Measurements from ENCODE around the gene ESRP2. TPM values are rescaled to one million over a fixed set of nuclear protein-coding genes. Genes with fewer than 3 reads are reported as not detected.

ESRP2 gene
- total RNA-seq, 1 donor from 2014 or later: 5.4 TPM

DNA sequence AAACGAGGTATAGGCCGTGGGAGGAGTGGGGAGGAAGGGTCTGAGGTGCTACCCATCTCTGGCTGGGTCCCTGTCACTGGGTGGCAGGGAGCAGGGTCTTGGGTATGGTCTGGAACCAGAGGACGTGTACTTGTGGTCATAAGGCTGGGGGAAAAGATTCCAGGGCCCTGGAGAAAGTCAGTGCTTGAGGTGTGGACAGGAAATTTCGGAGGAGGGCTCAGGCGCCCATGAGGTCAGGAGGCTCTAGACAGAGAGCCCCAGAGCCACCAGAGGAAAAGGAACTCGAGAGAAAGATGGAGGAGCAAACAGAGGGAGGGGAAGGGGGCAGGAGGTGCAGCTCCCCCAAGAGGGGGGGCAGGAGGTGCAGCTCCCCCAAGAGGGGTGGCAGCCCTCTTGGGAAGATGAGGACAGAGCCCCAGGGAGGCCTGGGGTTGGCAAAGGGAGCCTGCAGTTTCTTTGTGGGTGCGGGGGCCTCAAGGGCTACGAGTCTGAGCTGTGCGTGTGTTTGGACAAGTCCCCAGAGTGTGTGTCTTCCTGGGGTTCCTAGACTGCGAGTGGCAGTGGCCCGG lies 27.7 kb upstream of the ESRP2 start:
- peaks cover 24% of the 10 kb centered on the region for H3K4me1 Mint-ChIP-seq
- Histone ChIP-seq H2AFZ (replicated peaks) (peak overlapping the region; percentile 66), H3K36me3 (no peaks in the 10 kb centered on the region), H3K9me3 (ENCODE audit: low read depth) (no peaks in the 10 kb centered on the region), H3K4me1 (peaks cover 13% of the 10 kb centered on the region), H3K27ac (no peak overlapping the region), H3K9ac (peak overlapping the region; percentile 43), H3F3A (ENCODE audit: low read depth) (peaks cover 17% of the 10 kb centered on the region), H4K20me1 (ENCODE audit: low read depth) (peaks cover 3% of the 10 kb centered on the region), H3K79me2 (ENCODE audit: low read depth) (peaks cover 24% of the 10 kb centered on the region), H3K27me3 (peaks cover 24% of the 10 kb centered on the region), H3K4me3 (peak overlapping the region; percentile 93), H3K4me2 (peak overlapping the region; percentile 92)
- peaks cover 18% of the 10 kb centered on the region for H3K27me3 Mint-ChIP-seq (ENCODE audit: insufficient read depth, low read depth)
- no peak for DNase-seq (ENCODE audit: low spot score)
- peak overlapping the region; percentile 96 for H3K4me3 Mint-ChIP-seq
- no peaks in the 10 kb centered on the region for H3K9me3 Mint-ChIP-seq
- peak overlapping the region; percentile 87 for H3K27ac Mint-ChIP-seq
- no peaks in the 10 kb centered on the region for H3K36me3 Mint-ChIP-seq
- TF ChIP-seq EZH2 (IDR thresholded peaks at IDR 0.05): no peak
- TF ChIP-seq EZH2phosphoT487 (IDR thresholded peaks at IDR 0.05): no peak
- TF ChIP-seq, protein P1, sequence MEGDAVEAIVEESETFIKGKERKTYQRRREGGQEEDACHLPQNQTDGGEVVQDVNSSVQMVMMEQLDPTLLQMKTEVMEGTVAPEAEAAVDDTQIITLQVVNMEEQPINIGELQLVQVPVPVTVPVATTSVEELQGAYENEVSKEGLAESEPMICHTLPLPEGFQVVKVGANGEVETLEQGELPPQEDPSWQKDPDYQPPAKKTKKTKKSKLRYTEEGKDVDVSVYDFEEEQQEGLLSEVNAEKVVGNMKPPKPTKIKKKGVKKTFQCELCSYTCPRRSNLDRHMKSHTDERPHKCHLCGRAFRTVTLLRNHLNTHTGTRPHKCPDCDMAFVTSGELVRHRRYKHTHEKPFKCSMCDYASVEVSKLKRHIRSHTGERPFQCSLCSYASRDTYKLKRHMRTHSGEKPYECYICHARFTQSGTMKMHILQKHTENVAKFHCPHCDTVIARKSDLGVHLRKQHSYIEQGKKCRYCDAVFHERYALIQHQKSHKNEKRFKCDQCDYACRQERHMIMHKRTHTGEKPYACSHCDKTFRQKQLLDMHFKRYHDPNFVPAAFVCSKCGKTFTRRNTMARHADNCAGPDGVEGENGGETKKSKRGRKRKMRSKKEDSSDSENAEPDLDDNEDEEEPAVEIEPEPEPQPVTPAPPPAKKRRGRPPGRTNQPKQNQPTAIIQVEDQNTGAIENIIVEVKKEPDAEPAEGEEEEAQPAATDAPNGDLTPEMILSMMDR (IDR thresholded peaks at IDR 0.05): no peak

DNA sequence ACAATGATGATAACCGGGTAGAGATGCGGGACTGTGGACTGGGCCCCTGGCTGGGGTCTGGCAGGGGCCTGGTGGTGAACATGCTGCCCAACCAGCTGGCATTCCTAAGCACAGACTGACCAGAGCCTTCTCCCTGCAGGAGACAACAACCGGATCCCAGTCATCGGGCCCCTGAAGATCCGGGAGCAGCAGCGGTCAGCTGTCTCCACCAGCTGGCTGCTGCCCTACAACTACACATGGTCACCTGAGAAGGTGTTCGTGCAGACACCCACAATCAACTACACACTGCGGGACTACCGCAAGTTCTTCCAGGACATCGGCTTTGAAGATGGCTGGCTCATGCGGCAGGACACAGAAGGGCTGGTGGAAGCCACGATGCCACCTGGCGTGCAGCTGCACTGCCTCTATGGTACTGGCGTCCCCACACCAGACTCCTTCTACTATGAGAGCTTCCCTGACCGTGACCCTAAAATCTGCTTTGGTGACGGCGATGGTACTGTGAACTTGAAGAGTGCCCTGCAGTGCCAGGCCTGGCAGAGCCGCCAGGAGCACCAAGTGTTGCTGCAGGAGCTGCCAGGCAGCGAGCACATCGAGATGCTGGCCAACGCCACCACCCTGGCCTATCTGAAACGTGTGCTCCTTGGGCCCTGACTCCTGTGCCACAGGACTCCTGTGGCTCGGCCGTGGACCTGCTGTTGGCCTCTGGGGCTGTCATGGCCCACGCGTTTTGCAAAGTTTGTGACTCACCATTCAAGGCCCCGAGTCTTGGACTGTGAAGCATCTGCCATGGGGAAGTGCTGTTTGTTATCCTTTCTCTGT lies 23.3 kb upstream of the ESRP2 start:
- H3K4me1 Mint-ChIP-seq: peaks cover 12% of the 10 kb centered on the region
- H4K20me1 ChIP-seq (ENCODE audit: low read depth): no peaks in the 10 kb centered on the region
- H3K9me3 Mint-ChIP-seq: no peaks in the 10 kb centered on the region
- H3K4me3 ChIP-seq: no peak overlapping the region
- H3K36me3 Mint-ChIP-seq: no peaks in the 10 kb centered on the region
- H3K9me3 ChIP-seq (ENCODE audit: low read depth): no peaks in the 10 kb centered on the region
- peaks cover 9% of the 10 kb centered on the region for H3K27me3 ChIP-seq
- H2AFZ ChIP-seq (replicated peaks): no peak overlapping the region
- H3K4me3 Mint-ChIP-seq: no peak overlapping the region
- H3K4me2 ChIP-seq: no peak overlapping the region
- no peak overlapping the region for H3K27ac Mint-ChIP-seq
- no peak for DNase-seq (ENCODE audit: low spot score)
- no peaks in the 10 kb centered on the region for H3F3A ChIP-seq (ENCODE audit: low read depth)
- H3K27ac ChIP-seq: no peak overlapping the region
- H3K36me3 ChIP-seq: no peaks in the 10 kb centered on the region
- peaks cover 19% of the 10 kb centered on the region for H3K27me3 Mint-ChIP-seq (ENCODE audit: insufficient read depth, low read depth)
- TF ChIP-seq EZH2 (IDR thresholded peaks at IDR 0.05) (no peak), EZH2phosphoT487 (IDR thresholded peaks at IDR 0.05) (no peak)
- TF ChIP-seq, protein P1 (IDR thresholded peaks at IDR 0.05): no peak
- no peaks in the 10 kb centered on the region for H3K4me1 ChIP-seq
- no peak overlapping the region for H3K9ac ChIP-seq
- no peaks in the 10 kb centered on the region for H3K79me2 ChIP-seq (ENCODE audit: low read depth)

DNA sequence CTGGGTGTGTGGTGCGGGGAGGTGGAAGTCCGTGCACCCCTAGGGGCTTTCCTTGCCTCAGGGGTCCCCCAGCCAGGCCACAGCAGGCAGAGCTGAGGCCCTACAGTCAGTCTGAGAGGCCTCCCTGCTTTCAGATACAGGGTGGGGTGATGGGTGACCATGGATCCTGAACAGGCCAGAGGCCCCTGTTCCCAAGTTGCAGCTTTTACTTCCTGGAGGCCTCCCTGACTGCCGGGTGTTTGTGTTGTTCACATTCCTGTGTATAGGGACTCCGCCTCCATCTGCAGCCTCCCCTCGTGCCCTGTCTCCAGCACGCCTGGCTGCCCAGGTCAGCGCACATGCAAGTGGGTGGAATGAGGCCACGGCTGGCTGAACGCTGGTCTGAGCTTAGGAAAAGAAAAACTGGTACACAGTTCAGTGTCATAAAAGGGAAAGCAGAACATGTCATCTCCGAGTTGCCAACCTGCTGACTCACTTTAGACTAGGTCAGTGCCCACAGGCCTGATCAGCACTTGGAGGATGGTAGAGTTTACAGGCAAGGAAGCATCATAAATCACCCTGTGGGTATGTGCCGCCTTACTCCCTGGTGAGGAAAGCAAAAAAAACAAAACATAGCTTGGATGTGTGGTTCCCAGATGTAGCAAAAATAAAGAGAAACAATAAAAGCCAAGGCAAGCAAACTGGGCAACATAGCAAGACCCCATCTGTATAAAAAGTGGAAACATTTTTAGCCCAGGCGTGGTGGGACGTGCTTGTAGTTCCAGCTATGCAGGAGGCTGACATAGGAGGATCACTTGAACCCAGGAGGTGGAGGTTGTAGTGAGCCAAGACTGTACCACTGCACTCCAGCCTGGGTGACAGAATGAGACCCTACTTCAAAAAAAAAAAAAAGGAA lies 22.2 kb upstream of the ESRP2 start:
- Histone ChIP-seq H3F3A (ENCODE audit: low read depth) (no peaks in the 10 kb centered on the region), H3K4me2 (no peak overlapping the region), H3K4me1 (no peaks in the 10 kb centered on the region), H2AFZ (replicated peaks) (no peak overlapping the region), H3K79me2 (ENCODE audit: low read depth) (no peaks in the 10 kb centered on the region), H4K20me1 (ENCODE audit: low read depth) (no peaks in the 10 kb centered on the region), H3K9ac (no peak overlapping the region), H3K4me3 (no peak overlapping the region), H3K27me3 (peaks cover 1% of the 10 kb centered on the region), H3K36me3 (no peaks in the 10 kb centered on the region), H3K9me3 (ENCODE audit: low read depth) (no peaks in the 10 kb centered on the region), H3K27ac (no peak overlapping the region)
- H3K4me1 Mint-ChIP-seq: peaks cover 12% of the 10 kb centered on the region
- DNase-seq (ENCODE audit: low spot score): no peak
- TF ChIP-seq EZH2phosphoT487 (IDR thresholded peaks at IDR 0.05) (no peak), EZH2 (IDR thresholded peaks at IDR 0.05) (no peak)
- TF ChIP-seq, protein P1 (IDR thresholded peaks at IDR 0.05): no peak
- H3K4me3 Mint-ChIP-seq: no peak overlapping the region
- no peaks in the 10 kb centered on the region for H3K9me3 Mint-ChIP-seq
- peak overlapping the region; percentile 90 for H3K27ac Mint-ChIP-seq
- H3K27me3 Mint-ChIP-seq (ENCODE audit: insufficient read depth, low read depth): peaks cover 12% of the 10 kb centered on the region
- H3K36me3 Mint-ChIP-seq: no peaks in the 10 kb centered on the region
